NCI-H2171 treated with DMSO at 0.1 percent for 48 hours (cell line): ENCODE measurements around the gene C2CD2L.
"Not testable (repeated sequence)": the region's sequence is repeated elsewhere in the genome, so short reads cannot be mapped to it uniquely, and the experiment has no call there.

Experiments used
- DNase-seq: peaks from one replicate; lab custom pipeline; 2025; lab: John Stamatoyannopoulos, UW

C2CD2L gene

GRCh38 chr11:119152043-119152442, 44.9 kb downstream of the C2CD2L start:
- no peak for DNase-seq

- DNase-seq, result no peak
Measured at GRCh38 chr11:119152604-119153003, 45.5 kb downstream of the C2CD2L start.

- DNase-seq, result no peak
Measured at GRCh38 chr11:119153049-119153818, 46.1 kb downstream of the C2CD2L start.

GRCh38 chr11:119154178-119154577, 47.0 kb downstream of the C2CD2L start:
- DNase-seq, result no peak

- no peak for DNase-seq
Measured at GRCh38 chr11:119155733-119156492, 48.8 kb downstream of the C2CD2L start.

GRCh38 chr11:119156496-119156895, 49.4 kb downstream of the C2CD2L start:
- DNase-seq, result no peak

GRCh38 chr11:119157063-119157462, 49.9 kb downstream of the C2CD2L start:
- no peak for DNase-seq

GRCh38 chr11:119158467-119158866, 51.3 kb downstream of the C2CD2L start:
- no peak for DNase-seq

- no peak for DNase-seq
Measured at GRCh38 chr11:119160151-119160550, 53.0 kb downstream of the C2CD2L start.

- DNase-seq, result no peak
Measured at GRCh38 chr11:119161871-119162270, 54.7 kb downstream of the C2CD2L start.

- no peak for DNase-seq
Measured at GRCh38 chr11:119166368-119167076, 59.4 kb downstream of the C2CD2L start.

GRCh38 chr11:119167077-119167458, 59.9 kb downstream of the C2CD2L start:
- not testable (repeated sequence) for DNase-seq

- DNase-seq, result no peak
Measured at GRCh38 chr11:119167933-119168332, 60.8 kb downstream of the C2CD2L start.
